Mesendoderm (in vitro differentiated cells): ENCODE data around the gene PRKCB.

Experiments used
- DNase-seq: peaks from one replicate; pipeline ENCODE4 v3.0.0; 2013
- H2AK5ac ChIP-seq: 2 replicates; pipeline ENCODE4 v1.6.1; 2013; ENCODE audit warnings: low read length, inconsistent platforms
- H2BK120ac ChIP-seq: 2 replicates; pipeline ENCODE4 v1.6.1; 2013; ENCODE audit warnings: low read depth, mild to moderate bottlenecking, low read length, moderate library complexity, mixed read lengths
- H2BK15ac ChIP-seq: replicated peaks from 2 replicates; pipeline ENCODE4 v1.6.1; 2013; ENCODE audit warnings: low read depth, mild to moderate bottlenecking, moderate library complexity
- H2BK5ac ChIP-seq: 2 replicates; pipeline ENCODE4 v1.6.1; 2013; ENCODE audit warnings: low read length, inconsistent platforms
- H3K18ac ChIP-seq: 2 replicates; pipeline ENCODE4 v1.6.1; 2013; ENCODE audit warnings: mild to moderate bottlenecking, low read length, mixed read lengths
- H3K23ac ChIP-seq: one replicate; pipeline ENCODE4 v1.6.1; 2013; ENCODE audit warnings: low read length
- H3K27ac ChIP-seq: 2 replicates; pipeline ENCODE4 v1.5.1; 2013; ENCODE audit warnings: low read depth, mild to moderate bottlenecking, inconsistent platforms, low read length, moderate library complexity
- H3K27me3 ChIP-seq: 2 replicates; pipeline ENCODE4 v1.6.1; 2013; ENCODE audit warnings: low read length, control low read depth, mild to moderate bottlenecking, inconsistent platforms; ENCODE audit not compliant: insufficient read depth, poor library complexity
- H3K36me3 ChIP-seq: 2 replicates; pipeline ENCODE4 v1.6.1; 2013; ENCODE audit warnings: low read length, inconsistent platforms; ENCODE audit not compliant: control insufficient read depth, insufficient read depth
- H3K4ac ChIP-seq: one replicate; pipeline ENCODE4 v1.6.1; 2013; ENCODE audit warnings: low read depth, mild to moderate bottlenecking, low read length, moderate library complexity
- H3K4me1 ChIP-seq: 2 replicates; pipeline ENCODE4 v1.6.1; 2013; ENCODE audit warnings: low read depth, low read length, inconsistent platforms; ENCODE audit not compliant: control insufficient read depth
- H3K4me2 ChIP-seq: 2 replicates; pipeline ENCODE4 v1.6.1; 2013; ENCODE audit warnings: low read length
- H3K4me3 ChIP-seq: 2 replicates; pipeline ENCODE4 v1.5.1; 2013; ENCODE audit warnings: mild to moderate bottlenecking, low read length
- H3K56ac ChIP-seq: one replicate; pipeline ENCODE4 v1.6.1; 2013; ENCODE audit warnings: low read length
- H3K79me1 ChIP-seq: 2 replicates; pipeline ENCODE4 v1.6.1; 2013; ENCODE audit warnings: low read length, inconsistent platforms
- H3K79me2 ChIP-seq: 2 replicates; pipeline ENCODE4 v1.6.1; 2013; ENCODE audit warnings: mild to moderate bottlenecking, low read length; ENCODE audit not compliant: control insufficient read depth, insufficient read depth
- H3K9ac ChIP-seq: 2 replicates; pipeline ENCODE4 v1.6.1; 2013; ENCODE audit warnings: low read length, inconsistent platforms
- H4K5ac ChIP-seq: one replicate; pipeline ENCODE4 v1.6.1; 2013; ENCODE audit warnings: low read length
- H4K8ac ChIP-seq: one replicate; pipeline ENCODE4 v1.6.1; 2013; ENCODE audit warnings: low read depth, mild to moderate bottlenecking, control low read depth, low read length, moderate library complexity
- WGBS: extraction: QIAGEN DNeasy Blood & Tissue Kit; methylation state at CpG from one replicate; pipeline ENCODE4 v1.1.7; 2013; ENCODE audit warnings: low lambda C conversion rate, missing lambda C conversion rate; ENCODE audit not compliant: insufficient coverage; ENCODE audit errors: extremely low coverage; 5-methylcytosine and 5-hydroxymethylcytosine counted together

The PRKCB gene

DNA sequence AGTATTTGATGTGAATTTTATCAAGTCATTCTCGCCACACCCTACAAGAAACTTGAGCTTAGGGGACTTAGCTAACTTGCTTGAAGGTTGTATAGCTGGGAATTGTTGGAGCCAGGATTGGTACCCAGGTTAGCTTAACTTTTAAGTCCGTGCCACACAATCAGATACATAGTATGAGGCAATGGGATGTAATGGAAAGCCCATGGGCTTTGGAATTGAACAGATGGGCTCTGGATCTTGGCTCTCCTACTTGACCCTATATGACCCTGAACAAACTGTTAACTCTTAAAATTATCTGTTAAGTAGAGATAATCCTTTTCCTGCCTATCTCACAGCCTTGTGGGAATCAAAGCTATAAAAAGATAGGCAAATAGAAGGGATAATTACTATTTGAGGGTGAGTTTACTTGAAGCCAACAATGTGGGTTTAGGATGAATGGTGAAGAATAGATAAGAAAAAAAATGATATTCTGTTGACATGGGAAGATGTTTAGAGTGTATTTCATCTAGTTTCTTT is 368.4 kb downstream of the PRKCB start:
- no peak overlapping the region for H2AK5ac ChIP-seq
- H3K27me3 ChIP-seq, result no peaks in the 10 kb centered on the region
- peak; percentile 60 for DNase-seq
- H3K4me2 ChIP-seq, result no peak overlapping the region
- H3K23ac ChIP-seq, result no peak overlapping the region
- H3K4ac ChIP-seq, result no peak overlapping the region
- H4K5ac ChIP-seq, result no peak overlapping the region
- H3K79me1 ChIP-seq, result no peaks in the 10 kb centered on the region
- H3K36me3 ChIP-seq, result no peaks in the 10 kb centered on the region
- H3K27ac ChIP-seq, result no peak overlapping the region
- H3K4me3 ChIP-seq, result no peak overlapping the region
- H3K9ac ChIP-seq, result no peak overlapping the region
- no peak overlapping the region for H4K8ac ChIP-seq
- H3K18ac ChIP-seq, result no peak overlapping the region
- H3K56ac ChIP-seq, result no peak overlapping the region
- H2BK5ac ChIP-seq, result no peak overlapping the region
- no peak overlapping the region for H2BK120ac ChIP-seq
- peaks cover 3% of the 10 kb centered on the region for H3K4me1 ChIP-seq
- H2BK15ac ChIP-seq, result no peak overlapping the region
- WGBS, result no CpG with 5 or more reads among the region's 2 CpGs
- no peaks in the 10 kb centered on the region for H3K79me2 ChIP-seq

DNA sequence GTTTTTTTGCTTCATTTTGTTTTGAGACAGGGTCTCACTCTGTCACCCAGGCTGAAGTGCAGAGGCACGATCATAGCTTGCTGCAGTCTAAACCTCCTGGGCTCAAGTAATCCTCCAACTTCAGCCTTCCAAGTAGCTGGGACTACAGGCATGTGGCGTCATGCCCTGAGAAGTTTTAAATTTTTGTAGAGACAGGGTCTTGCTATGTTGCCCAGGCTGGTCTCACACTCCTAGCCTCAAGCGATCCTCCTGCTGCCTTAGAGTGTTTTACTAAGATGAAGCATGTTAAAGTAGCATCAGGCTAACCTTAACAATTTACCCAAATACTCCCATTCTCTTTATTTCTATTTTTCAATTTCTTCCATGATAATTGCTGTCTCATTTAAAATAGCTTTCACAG is 371.1 kb downstream of the PRKCB start:
- H3K4me3 ChIP-seq, result no peak overlapping the region
- H2BK120ac ChIP-seq, result no peak overlapping the region
- no peak overlapping the region for H4K5ac ChIP-seq
- no peak overlapping the region for H3K27ac ChIP-seq
- H3K23ac ChIP-seq, result no peak overlapping the region
- no peak overlapping the region for H3K4me2 ChIP-seq
- DNase-seq, result no peak
- H3K36me3 ChIP-seq, result no peaks in the 10 kb centered on the region
- no peaks in the 10 kb centered on the region for H3K79me2 ChIP-seq
- H3K4me1 ChIP-seq, result peaks cover 6% of the 10 kb centered on the region
- H3K79me1 ChIP-seq, result no peaks in the 10 kb centered on the region
- H4K8ac ChIP-seq, result no peak overlapping the region
- no peaks in the 10 kb centered on the region for H3K27me3 ChIP-seq
- no peak overlapping the region for H2BK5ac ChIP-seq
- H3K4ac ChIP-seq, result no peak overlapping the region
- no peak overlapping the region for H3K18ac ChIP-seq
- H3K56ac ChIP-seq, result no peak overlapping the region
- no CpG with 5 or more reads among the region's 3 CpGs for WGBS
- H2AK5ac ChIP-seq, result no peak overlapping the region
- H3K9ac ChIP-seq, result no peak overlapping the region
- no peak overlapping the region for H2BK15ac ChIP-seq

DNA sequence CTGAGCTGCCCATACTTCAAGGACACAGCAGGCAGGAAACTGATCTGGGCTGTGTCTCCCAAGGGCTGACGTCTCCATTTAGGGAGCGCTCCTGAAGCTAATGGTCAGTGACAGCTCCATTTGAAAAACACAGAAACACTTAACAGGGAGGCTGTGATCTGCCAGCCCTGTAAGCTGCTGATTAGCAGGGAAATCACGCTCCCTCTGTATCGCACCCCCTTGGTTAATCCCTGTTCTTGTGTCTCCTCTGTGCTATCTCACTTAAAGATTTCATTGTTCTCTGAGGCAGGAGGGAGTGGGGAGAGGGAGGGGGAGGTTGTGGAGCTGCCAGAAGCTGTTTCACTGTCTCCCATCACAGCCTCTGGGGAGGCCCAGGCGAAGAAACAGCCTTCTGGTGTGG is 372.9 kb downstream of the PRKCB start:
- H3K18ac ChIP-seq, result no peak overlapping the region
- WGBS, result no CpG with 5 or more reads among the region's 5 CpGs
- no peaks in the 10 kb centered on the region for H3K79me2 ChIP-seq
- peak; percentile 93 for DNase-seq
- peaks cover 6% of the 10 kb centered on the region for H3K4me1 ChIP-seq
- no peaks in the 10 kb centered on the region for H3K27me3 ChIP-seq
- H2BK5ac ChIP-seq, result no peak overlapping the region
- no peak overlapping the region for H3K4me3 ChIP-seq
- H2BK15ac ChIP-seq, result no peak overlapping the region
- no peak overlapping the region for H4K5ac ChIP-seq
- H3K79me1 ChIP-seq, result no peaks in the 10 kb centered on the region
- H2AK5ac ChIP-seq, result no peak overlapping the region
- H3K27ac ChIP-seq, result no peak overlapping the region
- no peak overlapping the region for H3K23ac ChIP-seq
- no peak overlapping the region for H2BK120ac ChIP-seq
- no peaks in the 10 kb centered on the region for H3K36me3 ChIP-seq
- no peak overlapping the region for H4K8ac ChIP-seq
- H3K4ac ChIP-seq, result no peak overlapping the region
- no peak overlapping the region for H3K9ac ChIP-seq
- H3K56ac ChIP-seq, result no peak overlapping the region
- no peak overlapping the region for H3K4me2 ChIP-seq

DNA sequence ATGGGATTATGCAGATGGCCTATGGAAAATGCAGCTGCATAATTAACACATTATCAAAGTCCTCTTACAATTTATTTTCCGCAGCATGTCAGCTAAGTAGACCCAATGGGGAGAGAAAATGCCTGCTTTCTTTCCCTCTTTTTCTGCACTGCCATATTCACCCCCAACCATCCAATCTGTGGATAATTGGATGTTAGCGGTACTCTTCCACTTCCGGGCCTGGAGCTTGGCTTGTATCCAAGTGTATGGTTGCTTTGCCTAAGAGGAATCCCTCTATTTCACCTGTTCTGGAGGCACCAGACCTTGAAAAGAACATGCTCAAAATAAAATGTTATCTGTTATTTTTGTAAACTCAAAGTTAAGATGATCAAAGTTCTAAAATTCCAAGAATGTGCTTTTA is 379.2 kb downstream of the PRKCB start:
- Histone ChIP-seq H3K4me3 (no peak overlapping the region), H3K79me1 (no peaks in the 10 kb centered on the region), H2BK5ac (no peak overlapping the region), H3K56ac (no peak overlapping the region), H3K27ac (no peak overlapping the region), H3K79me2 (no peaks in the 10 kb centered on the region), H3K36me3 (no peaks in the 10 kb centered on the region), H4K8ac (no peak overlapping the region), H3K4me2 (no peak overlapping the region), H4K5ac (no peak overlapping the region), H2AK5ac (no peak overlapping the region), H3K18ac (no peak overlapping the region), H3K23ac (no peak overlapping the region), H3K4ac (no peak overlapping the region), H3K9ac (no peak overlapping the region), H3K27me3 (no peaks in the 10 kb centered on the region), H3K4me1 (no peaks in the 10 kb centered on the region), H2BK15ac (no peak overlapping the region), H2BK120ac (no peak overlapping the region)
- WGBS, result no CpG with 5 or more reads among the region's 3 CpGs
- DNase-seq, result no peak

DNA sequence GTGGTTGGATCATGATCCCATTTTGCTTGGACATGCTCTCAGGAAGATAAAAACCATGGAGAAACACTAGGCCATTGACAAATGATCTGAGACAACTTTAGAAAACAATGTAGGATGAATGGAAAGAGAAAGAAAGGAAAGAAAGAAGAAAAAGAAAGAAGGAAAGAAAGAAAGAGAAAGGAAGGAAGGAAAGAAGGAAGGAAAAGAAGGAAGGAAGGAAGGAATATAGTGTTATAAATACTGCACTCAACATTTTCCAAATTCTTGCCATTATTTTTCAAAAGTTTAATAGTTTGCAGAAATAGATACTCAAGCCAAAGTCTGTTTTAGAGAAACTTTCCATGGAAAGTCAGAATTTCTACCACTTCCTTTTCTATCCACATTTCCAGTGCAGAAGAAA is 381.2 kb downstream of the PRKCB start:
- no peak overlapping the region for H3K18ac ChIP-seq

DNA sequence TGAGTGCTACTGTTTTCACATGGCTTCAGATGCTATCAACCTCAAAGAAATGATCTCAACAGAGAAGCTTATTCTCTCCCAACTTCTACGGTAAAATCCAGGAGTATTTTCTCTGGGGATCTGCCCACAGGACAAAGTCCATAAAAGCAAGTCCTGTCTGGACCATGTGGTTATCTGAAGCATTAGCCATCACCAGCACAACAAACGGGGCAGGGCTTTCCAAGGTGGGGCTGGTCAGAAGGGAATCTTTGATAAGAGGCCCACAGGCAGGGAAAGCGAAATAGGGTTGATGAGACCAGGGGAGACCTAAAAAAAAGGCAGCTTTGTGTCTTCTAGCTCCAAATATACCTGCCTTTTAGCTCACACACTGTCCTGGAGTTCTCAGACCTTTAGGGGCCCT is 381.7 kb downstream of the PRKCB start:
- no peaks in the 10 kb centered on the region for H3K4me1 ChIP-seq
- no peak overlapping the region for H4K8ac ChIP-seq
- H4K5ac ChIP-seq, result no peak overlapping the region
- H3K36me3 ChIP-seq, result no peaks in the 10 kb centered on the region
- H3K9ac ChIP-seq, result no peak overlapping the region
- no peak overlapping the region for H3K4me3 ChIP-seq
- H3K79me1 ChIP-seq, result no peaks in the 10 kb centered on the region
- no peak overlapping the region for H3K4ac ChIP-seq
- H2BK120ac ChIP-seq, result no peak overlapping the region
- H3K23ac ChIP-seq, result no peak overlapping the region
- no peaks in the 10 kb centered on the region for H3K79me2 ChIP-seq
- no peak overlapping the region for H2BK15ac ChIP-seq
- H3K18ac ChIP-seq, result no peak overlapping the region
- no peak overlapping the region for H3K56ac ChIP-seq
- H3K4me2 ChIP-seq, result no peak overlapping the region
- H2AK5ac ChIP-seq, result no peak overlapping the region
- WGBS, result no CpG with 5 or more reads among the region's 3 CpGs
- H2BK5ac ChIP-seq, result no peak overlapping the region
- H3K27me3 ChIP-seq, result no peaks in the 10 kb centered on the region
- DNase-seq, result no peak
- H3K27ac ChIP-seq, result no peak overlapping the region

More for the DNA sequence above, 381.2 kb downstream of the PRKCB start:
- H3K4me1 ChIP-seq, result no peaks in the 10 kb centered on the region
- H3K36me3 ChIP-seq, result no peaks in the 10 kb centered on the region
- no peak overlapping the region for H3K23ac ChIP-seq
- no peaks in the 10 kb centered on the region for H3K79me1 ChIP-seq
- DNase-seq, result no peak
- H2BK120ac ChIP-seq, result no peak overlapping the region
- H4K8ac ChIP-seq, result no peak overlapping the region
- no peaks in the 10 kb centered on the region for H3K79me2 ChIP-seq
- no peak overlapping the region for H3K9ac ChIP-seq
- H3K56ac ChIP-seq, result no peak overlapping the region
- no peak overlapping the region for H3K4me2 ChIP-seq
- no peak overlapping the region for H2BK15ac ChIP-seq
- H2BK5ac ChIP-seq, result no peak overlapping the region
- no peak overlapping the region for H3K4ac ChIP-seq
- no peak overlapping the region for H3K27ac ChIP-seq
- H3K4me3 ChIP-seq, result no peak overlapping the region
- H2AK5ac ChIP-seq, result no peak overlapping the region
- H3K27me3 ChIP-seq, result no peaks in the 10 kb centered on the region
- H4K5ac ChIP-seq, result no peak overlapping the region
